CD4-positive, alpha-beta T cell (primary cell): ENCODE measurements around the gene SCAF1. TPM values are rescaled to one million over a fixed set of nuclear protein-coding genes. Genes with fewer than 3 reads are reported as not detected.
A peak's percentile ranks its signal among the peaks of the same experiment; 100 is the strongest.

Experiments
- ATAC-seq: fragments of 200-7000 bp; cut with Tn5 transposase; one replicate; pipeline ENCODE4 v1.10.0; 2022; ENCODE audit warnings: mild to moderate bottlenecking; ENCODE audit not compliant: poor library complexity
- CTCF ChIA-PET: fragments of 350-600 bp; sonication (Branson Sonifier 250); formaldehyde crosslinking; loops from one replicate; lab custom pipeline; 2021; ENCODE audit warnings: antibody characterized with exemption, inconsistent platforms; lab: Charles Lee
- POLR2A ChIA-PET: fragments of 350-600 bp; sonication (Branson Sonifier 250); formaldehyde crosslinking; loops from one replicate; lab custom pipeline; 2021; ENCODE audit warnings: antibody characterized with exemption, inconsistent platforms; lab: Charles Lee
- DNase-seq, 14 experiments: peaks; one replicate each; pipeline ENCODE4 v3.0.0-alpha.2; 2013 to 2020; ENCODE audit warnings: mixed read lengths in 2 of 14
- H3K27ac ChIP-seq, 2 donors: one replicate each; pipeline versions ENCODE4 v1.5.1 to v1.7.0; 2013; ENCODE audit warnings: low read length in 2 of 2, low read depth in 1 of 2, mild to moderate bottlenecking in 1 of 2
- H3K27me3 ChIP-seq, 2 experiments: 1 replicate in 1 of 2; 2 replicates in 1 of 2; pipeline versions ENCODE4 v1.6.1 to v1.7.0; 2013; ENCODE audit warnings: low read length in 2 of 2, control low read depth in 1 of 2, mild to moderate bottlenecking in 1 of 2, moderate library complexity in 1 of 2; ENCODE audit not compliant: insufficient read depth in 2 of 2, control insufficient read depth in 1 of 2
- H3K36me3 ChIP-seq: one replicate; pipeline ENCODE4 v1.6.1; 2013; ENCODE audit warnings: low read length, control low read depth; ENCODE audit not compliant: insufficient read depth
- H3K4me1 ChIP-seq: one replicate; pipeline ENCODE4 v1.6.1; 2013; ENCODE audit warnings: low read length, control low read depth; ENCODE audit not compliant: insufficient read depth
- H3K4me3 ChIP-seq: one replicate; pipeline ENCODE4 v1.5.1; 2013; ENCODE audit warnings: mild to moderate bottlenecking, low read length, moderate library complexity
- H3K9me3 ChIP-seq, 2 experiments: 1 replicate in 1 of 2; 2 replicates in 1 of 2; pipeline versions ENCODE4 v1.6.1 to v1.7.0; 2013; ENCODE audit warnings: low read length in 2 of 2, mild to moderate bottlenecking in 2 of 2, control low read depth in 1 of 2, moderate library complexity in 1 of 2; ENCODE audit not compliant: control insufficient read depth in 1 of 2, insufficient read depth in 1 of 2
- H3K27ac Mint-ChIP-seq: one replicate; pipeline ENCODE4 v1.8.0; 2020; ENCODE audit warnings: mixed read lengths
- H3K27me3 Mint-ChIP-seq: one replicate; pipeline ENCODE4 v1.8.0; 2021; ENCODE audit warnings: mixed read lengths
- H3K36me3 Mint-ChIP-seq: one replicate; pipeline ENCODE4 v1.8.0; 2021; ENCODE audit warnings: low read depth, mixed read lengths
- H3K4me1 Mint-ChIP-seq: one replicate; pipeline ENCODE4 v1.8.0; 2021; ENCODE audit warnings: low read depth, mixed read lengths
- H3K4me3 Mint-ChIP-seq: one replicate; pipeline ENCODE4 v1.8.0; 2020; ENCODE audit warnings: mild to moderate bottlenecking, mixed read lengths
- H3K9me3 Mint-ChIP-seq: one replicate; pipeline ENCODE4 v1.8.0; 2020; ENCODE audit warnings: mixed read lengths
- CTCF ChIP-seq: fragments of 200-600 bp; IDR thresholded peaks from one replicate; pipeline ENCODE4 v1.8.0; 2022; ENCODE audit warnings: antibody characterized with exemption, mild to moderate bottlenecking
- intact Hi-C, 2 experiments: fragments of 100-400 bp; cut with DNase I in 1 of 2; cut with micrococcal nuclease in 1 of 2; formaldehyde crosslinking; loops; one replicate each; pipeline versions ENCODE4 v1.15.1 to v1.9.0; 2023 to 2025; cut with DNase I, micrococcal nuclease
- polyA plus RNA-seq, 2 donors: library from polyadenylated mRNA; unstranded; fragments of 120-200 nt; gene quantifications; one replicate each; pipeline ENCODE4 v1.2.1, GENCODE V29; 2013
- total RNA-seq, 174 experiments: library from RNA in 2 of 174; stranded (reverse) in 2 of 174; gene quantifications; one replicate each; pipeline ENCODE4 v1.2.3 and lab custom pipeline; 2021 to 2026

SCAF1 gene
- total RNA-seq (10 to 100 TPM; 30.6 to 34.8 TPM), total RNA-seq (lab: John Stamatoyannopoulos, UW) (26.3 to 126 (median 56.8) reads per million in 172 experiments)
- polyA plus RNA-seq (2013, experiment 1 of 2): 22.4 TPM
- 26.8 TPM for polyA plus RNA-seq (2013, experiment 2 of 2)

GRCh38 chr19:49641688-49642491 lies at the start of gene SCAF1:
Gene SCAF1 (plus strand): TSS chr19:49642209. CDS start chr19:49645027, 2,818 bp downstream.
- peak within 1 kb of the TSS; percentile 97 for H3K27ac Mint-ChIP-seq
- H3K4me3 ChIP-seq: peak within 1 kb of the TSS; percentile 99
- H3K4me1 ChIP-seq: peaks cover 70% of the 10 kb centered on the region
- intact Hi-C loops: loop anchor here (1.0 to 5.0 kb wide), 6 partner anchors 23 to 385 kb away; partner anchors contain the start of genes AKT1S1 (in 1 of the 2), BCL2L12 (in 1 of the 2), IRF3 (in 1 of the 2) and TBC1D17 (in 1 of the 2)
- no peaks in the 10 kb centered on the region for H3K9me3 ChIP-seq
- ATAC-seq (peak; percentile 66), DNase-seq (peak; percentile 97 to 100 (median 99))
- H3K36me3 Mint-ChIP-seq: peaks cover 18% of the 10 kb centered on the region
- no peak for TF ChIP-seq CTCF
- peak within 1 kb of the TSS; percentile 91 to 96 for H3K27ac ChIP-seq
- peaks cover 71% of the 10 kb centered on the region for H3K4me1 Mint-ChIP-seq
- ChIA-PET POLR2A (interaction anchor here (0.6 to 5.5 kb wide), 26 partner anchors 19 to 1023 kb away, joined by 3 to 125 read pairs (median 4); partner anchors contain the start of genes AKT1S1, AP2A1, BCL2L12 and FUZ), CTCF (interaction anchor here (1.0 to 1.2 kb wide), 3 partner anchors 31 to 145 kb away, joined by 3 to 6 read pairs (median 3); no protein-coding TSS in a partner anchor)
- no peaks in the 10 kb centered on the region for H3K27me3 ChIP-seq
- peaks cover 24% of the 10 kb centered on the region for H3K36me3 ChIP-seq
- no peaks in the 10 kb centered on the region for H3K27me3 Mint-ChIP-seq
- no peaks in the 10 kb centered on the region for H3K9me3 Mint-ChIP-seq
- peak within 1 kb of the TSS; percentile 95 for H3K4me3 Mint-ChIP-seq

- Mint-ChIP-seq H3K36me3 (peaks cover 43% of the 10 kb centered on the region), H3K27me3 (no peaks in the 10 kb centered on the region), H3K4me3 (peak overlapping the region; percentile 96), H3K4me1 (peaks cover 41% of the 10 kb centered on the region), H3K9me3 (no peaks in the 10 kb centered on the region), H3K27ac (peak overlapping the region; percentile 82)
- H3K27me3 ChIP-seq: no peaks in the 10 kb centered on the region
- peak overlapping the region; percentile 45 to 80 for H3K27ac ChIP-seq
- no peak for TF ChIP-seq CTCF
- DNase-seq (peak in 2 of 14 experiments; percentile 45 to 59), ATAC-seq (no peak)
- intact Hi-C loops: loop anchor here (1.0 to 2.0 kb wide), 3 partner anchors 46 to 72 kb away; partner anchors contain the start of genes BCL2L12 (in 1 of the 2), IRF3 (in 1 of the 2) and RRAS (in 1 of the 2)
- peak overlapping the region; percentile 96 for H3K4me3 ChIP-seq
- H3K36me3 ChIP-seq: peaks cover 36% of the 10 kb centered on the region
- POLR2A ChIA-PET: interaction anchor here (0.7 to 6.2 kb wide), 13 partner anchors 11 to 96 kb away, joined by 3 to 86 read pairs (median 7); partner anchors contain the start of genes BCL2L12, IRF3, NOSIP and PRMT1
- CTCF ChIA-PET: interaction anchor here (0.9 to 1.2 kb wide), 4 partner anchors 12 to 86 kb away, joined by 3 read pairs; partner anchors contain the start of gene NOSIP
- H3K9me3 ChIP-seq: no peaks in the 10 kb centered on the region
- H3K4me1 ChIP-seq: peaks cover 49% of the 10 kb centered on the region
Measured at GRCh38 chr19:49592486-49593232, 49.4 kb upstream of the SCAF1 start.
